Measurements from ENCODE around the gene VPS39. TPM values are rescaled to one million over a fixed set of nuclear protein-coding genes. Genes with fewer than 3 reads are reported as not detected.

The VPS39 gene
- total RNA-seq, 1 experiment from 2014 or later: 46.9 TPM

- H3K9me3 ChIP-seq (ENCODE audit: low read depth, low read length, poor library complexity, severe bottlenecking): no peaks in the 10 kb centered on the region
- no peak overlapping the region for H3K4me3 ChIP-seq (ENCODE audit: low read depth, low read length, poor library complexity, severe bottlenecking)
- TF ChIP-seq EZH2 (IDR thresholded peaks at IDR 0.05; ENCODE audit: borderline replicate concordance, low read depth, low read length, poor library complexity, severe bottlenecking) (no peak), CTCF (conservative IDR thresholded peaks at IDR 0.05; ENCODE audit: low read depth, low read length) (no peak)
- ChIA-PET CTCF (no interaction called here), POLR2A (ENCODE audit: low non-redundant PET) (no interaction called here)
- H3K36me3 ChIP-seq (ENCODE audit: insufficient read depth, low read length, poor library complexity, severe bottlenecking): no peaks in the 10 kb centered on the region
- no peak overlapping the region for H3K27ac ChIP-seq (ENCODE audit: low read depth, low read length, poor library complexity, severe bottlenecking)
- H3K27me3 ChIP-seq (replicated peaks; ENCODE audit: insufficient read depth, low read depth, low read length, poor library complexity): no peaks in the 10 kb centered on the region
- no peak for DNase-seq (ENCODE audit: low spot score)
- BruUV-seq (replicated peaks): no TSS peak
- no peaks in the 10 kb centered on the region for H3K4me1 ChIP-seq (ENCODE audit: insufficient read depth, low read length, poor library complexity, severe bottlenecking)
- intact Hi-C loops (cut with micrococcal nuclease; ENCODE audit: unreplicated experiment): no loop called here
Measured at GRCh38 chr15:42146551-42147430, 61.3 kb downstream of the VPS39 start.

- H3K36me3 ChIP-seq (ENCODE audit: insufficient read depth, low read length, poor library complexity, severe bottlenecking): no peaks in the 10 kb centered on the region
- no peaks in the 10 kb centered on the region for H3K27me3 ChIP-seq (replicated peaks; ENCODE audit: insufficient read depth, low read depth, low read length, poor library complexity)
- no peak for DNase-seq (ENCODE audit: low spot score)
- H3K4me1 ChIP-seq (ENCODE audit: insufficient read depth, low read length, poor library complexity, severe bottlenecking): no peaks in the 10 kb centered on the region
- POLR2A ChIA-PET (ENCODE audit: low non-redundant PET): no interaction called here
- intact Hi-C loops (cut with micrococcal nuclease; ENCODE audit: unreplicated experiment): no loop called here
- H3K27ac ChIP-seq (ENCODE audit: low read depth, low read length, poor library complexity, severe bottlenecking): no peak overlapping the region
- no TSS peak for BruUV-seq (replicated peaks)
- H3K9me3 ChIP-seq (ENCODE audit: low read depth, low read length, poor library complexity, severe bottlenecking): no peaks in the 10 kb centered on the region
- no peak for TF ChIP-seq EZH2 (IDR thresholded peaks at IDR 0.05; ENCODE audit: borderline replicate concordance, low read depth, low read length, poor library complexity, severe bottlenecking)
- TF ChIP-seq CTCF (conservative IDR thresholded peaks at IDR 0.05; ENCODE audit: low read depth, low read length): no peak
- CTCF ChIA-PET: no interaction called here
- H3K4me3 ChIP-seq (ENCODE audit: low read depth, low read length, poor library complexity, severe bottlenecking): no peak overlapping the region
Measured at GRCh38 chr15:42145546-42146455, 62.3 kb downstream of the VPS39 start.

GRCh38 chr15:42144841-42145375 lies 63.2 kb downstream of the VPS39 start:
- TF ChIP-seq EZH2 (IDR thresholded peaks at IDR 0.05; ENCODE audit: borderline replicate concordance, low read depth, low read length, poor library complexity, severe bottlenecking) (no peak), CTCF (conservative IDR thresholded peaks at IDR 0.05; ENCODE audit: low read depth, low read length) (no peak)
- BruUV-seq (replicated peaks): no TSS peak
- Histone ChIP-seq H3K9me3 (ENCODE audit: low read depth, low read length, poor library complexity, severe bottlenecking) (no peaks in the 10 kb centered on the region), H3K27me3 (replicated peaks; ENCODE audit: insufficient read depth, low read depth, low read length, poor library complexity) (no peaks in the 10 kb centered on the region), H3K36me3 (ENCODE audit: insufficient read depth, low read length, poor library complexity, severe bottlenecking) (no peaks in the 10 kb centered on the region), H3K4me3 (ENCODE audit: low read depth, low read length, poor library complexity, severe bottlenecking) (no peak overlapping the region), H3K27ac (ENCODE audit: low read depth, low read length, poor library complexity, severe bottlenecking) (no peak overlapping the region), H3K4me1 (ENCODE audit: insufficient read depth, low read length, poor library complexity, severe bottlenecking) (no peaks in the 10 kb centered on the region)
- POLR2A ChIA-PET (ENCODE audit: low non-redundant PET): no interaction called here
- intact Hi-C loops (cut with micrococcal nuclease; ENCODE audit: unreplicated experiment): no loop called here
- DNase-seq (ENCODE audit: low spot score): no peak
- CTCF ChIA-PET: no interaction called here
